Measurements from ENCODE around the gene TNS4.
"Not testable (repeated sequence)": the region's sequence is repeated elsewhere in the genome, so short reads cannot be mapped to it uniquely, and the experiment has no call there.

Gene TNS4

GRCh38 chr17:40548491-40548981 lies 47.1 kb upstream of the TNS4 start:
- Histone ChIP-seq H3K27me3 (ENCODE audit: insufficient read depth, poor library complexity, severe bottlenecking) (no peaks in the 10 kb centered on the region), H3K27ac (replicated peaks) (no peak overlapping the region)
- DNase-seq (ENCODE audit: low read depth in 1 of 2, low spot score in 1 of 2), result no peak

GRCh38 chr17:40547785-40548478 lies 46.5 kb upstream of the TNS4 start:
- Histone ChIP-seq H3K27me3 (ENCODE audit: insufficient read depth, poor library complexity, severe bottlenecking) (no peaks in the 10 kb centered on the region), H3K27ac (replicated peaks) (no peak overlapping the region), H3K4me3 (replicated peaks; ENCODE audit: insufficient read depth, low read length) (no peak overlapping the region)
- no peak for TF ChIP-seq SPI1 (IDR thresholded peaks at IDR 0.05; ENCODE audit: borderline replicate concordance, low read depth)
- no peak for TF ChIP-seq POLR2AphosphoS5 (IDR thresholded peaks at IDR 0.05; ENCODE audit: low read depth)
- no peak for TF ChIP-seq GABPA (IDR thresholded peaks at IDR 0.05; ENCODE audit: low read depth)
- TF ChIP-seq REST (IDR thresholded peaks at IDR 0.05; ENCODE audit: insufficient replicate concordance, low read depth), result no peak
- TF ChIP-seq CTCF (IDR thresholded peaks at IDR 0.05; ENCODE audit: insufficient read depth, low read length), result no peak
- no peak for DNase-seq (ENCODE audit: low read depth in 1 of 2, low spot score in 1 of 2)

More at GRCh38 chr17:40548491-40548981, 47.1 kb upstream of the TNS4 start:
- TF ChIP-seq SPI1 (IDR thresholded peaks at IDR 0.05; ENCODE audit: borderline replicate concordance, low read depth), result no peak
- no peak for TF ChIP-seq POLR2AphosphoS5 (IDR thresholded peaks at IDR 0.05; ENCODE audit: low read depth)
- no peak for TF ChIP-seq REST (IDR thresholded peaks at IDR 0.05; ENCODE audit: insufficient replicate concordance, low read depth)
- TF ChIP-seq GABPA (IDR thresholded peaks at IDR 0.05; ENCODE audit: low read depth), result no peak
- no peak for TF ChIP-seq CTCF (IDR thresholded peaks at IDR 0.05; ENCODE audit: insufficient read depth, low read length)
- no peak overlapping the region for H3K4me3 ChIP-seq (replicated peaks; ENCODE audit: insufficient read depth, low read length)

GRCh38 chr17:40547079-40547784 lies 45.8 kb upstream of the TNS4 start:
- Histone ChIP-seq H3K4me3 (replicated peaks; ENCODE audit: insufficient read depth, low read length) (no peak overlapping the region), H3K27ac (replicated peaks) (no peak overlapping the region), H3K27me3 (ENCODE audit: insufficient read depth, poor library complexity, severe bottlenecking) (no peaks in the 10 kb centered on the region)
- peak in 1 of 2 experiments; percentile 59 for DNase-seq (ENCODE audit: low read depth in 1 of 2, low spot score in 1 of 2)
- no peak for TF ChIP-seq CTCF (IDR thresholded peaks at IDR 0.05; ENCODE audit: insufficient read depth, low read length)
- peak; percentile 47; the same call in 1 of the 2 replicates for TF ChIP-seq SPI1 (IDR thresholded peaks at IDR 0.05; ENCODE audit: borderline replicate concordance, low read depth)
- no peak for TF ChIP-seq POLR2AphosphoS5 (IDR thresholded peaks at IDR 0.05; ENCODE audit: low read depth)
- TF ChIP-seq GABPA (IDR thresholded peaks at IDR 0.05; ENCODE audit: low read depth), result no peak

- not testable (repeated sequence) for H3K4me3 ChIP-seq (replicated peaks; ENCODE audit: insufficient read depth, low read length); DNase-seq (ENCODE audit: low read depth in 1 of 2, low spot score in 1 of 2); H3K27ac ChIP-seq (replicated peaks); H3K27me3 ChIP-seq (ENCODE audit: insufficient read depth, poor library complexity, severe bottlenecking)
Measured at GRCh38 chr17:40546497-40546896, 45.1 kb upstream of the TNS4 start.

Measured in HL-60 (cell line).